Vagina (tissue), 2 donors: ENCODE results near the gene GTF3C4.

Source experiments
- POLR2A ChIP-seq, 2 donors: fragments of 450-650 bp; IDR thresholded peaks; one replicate each; pipeline ENCODE4 v1.6.1; 2017; ENCODE audit warnings: antibody characterized with exemption in 2 of 2, mild to moderate bottlenecking in 2 of 2, moderate library complexity in 2 of 2
- POLR2AphosphoS5 ChIP-seq, 2 donors: sonication (generic); formaldehyde crosslinking; IDR thresholded peaks; one replicate each; pipeline ENCODE4 v1.9.0; 2017; ENCODE audit warnings: antibody characterized with exemption in 2 of 2, mild to moderate bottlenecking in 2 of 2, low read depth in 1 of 2; ENCODE audit not compliant: insufficient read depth in 1 of 2
- TF ChIP-seq, protein P1 (sequence below), 3 experiments: fragments of 450-650 bp in 2 of 3; fragments of 200-600 bp in 1 of 3; sonication (generic) in 1 of 3; IDR thresholded peaks; one replicate each; pipeline ENCODE4 v1.5.1; 2017 to 2019; ENCODE audit warnings: antibody characterized with exemption in 3 of 3, mild to moderate bottlenecking in 2 of 3, moderate library complexity in 2 of 3

DNA sequence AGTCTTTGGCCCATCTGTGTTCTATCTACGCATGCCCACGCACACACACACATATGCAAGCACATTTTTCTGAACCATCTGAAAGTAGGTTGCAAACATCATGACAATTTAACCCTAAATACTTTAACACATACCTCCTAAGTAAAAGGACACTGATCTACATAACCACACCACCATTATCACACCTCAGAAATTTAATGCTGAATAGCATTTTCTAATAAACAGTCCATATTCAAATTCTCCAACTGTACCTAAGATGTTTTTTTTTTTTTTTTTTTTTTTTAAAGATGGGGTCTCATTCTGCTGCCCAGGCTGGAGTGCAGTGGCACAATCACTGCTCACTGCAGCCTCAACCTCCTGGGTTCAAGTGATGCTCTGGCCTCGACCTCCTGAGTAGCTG is 35.9 kb upstream of the GTF3C4 start:
- TF ChIP-seq, protein P1, sequence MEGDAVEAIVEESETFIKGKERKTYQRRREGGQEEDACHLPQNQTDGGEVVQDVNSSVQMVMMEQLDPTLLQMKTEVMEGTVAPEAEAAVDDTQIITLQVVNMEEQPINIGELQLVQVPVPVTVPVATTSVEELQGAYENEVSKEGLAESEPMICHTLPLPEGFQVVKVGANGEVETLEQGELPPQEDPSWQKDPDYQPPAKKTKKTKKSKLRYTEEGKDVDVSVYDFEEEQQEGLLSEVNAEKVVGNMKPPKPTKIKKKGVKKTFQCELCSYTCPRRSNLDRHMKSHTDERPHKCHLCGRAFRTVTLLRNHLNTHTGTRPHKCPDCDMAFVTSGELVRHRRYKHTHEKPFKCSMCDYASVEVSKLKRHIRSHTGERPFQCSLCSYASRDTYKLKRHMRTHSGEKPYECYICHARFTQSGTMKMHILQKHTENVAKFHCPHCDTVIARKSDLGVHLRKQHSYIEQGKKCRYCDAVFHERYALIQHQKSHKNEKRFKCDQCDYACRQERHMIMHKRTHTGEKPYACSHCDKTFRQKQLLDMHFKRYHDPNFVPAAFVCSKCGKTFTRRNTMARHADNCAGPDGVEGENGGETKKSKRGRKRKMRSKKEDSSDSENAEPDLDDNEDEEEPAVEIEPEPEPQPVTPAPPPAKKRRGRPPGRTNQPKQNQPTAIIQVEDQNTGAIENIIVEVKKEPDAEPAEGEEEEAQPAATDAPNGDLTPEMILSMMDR (IDR thresholded peaks at IDR 0.05) = no peak
- TF ChIP-seq POLR2A (IDR thresholded peaks at IDR 0.05) = no peak
- no peak for TF ChIP-seq POLR2AphosphoS5 (IDR thresholded peaks at IDR 0.05; ENCODE audit: insufficient read depth in 1 of 2, low read depth in 1 of 2)
